Mesenchymal stem cell (in vitro differentiated cells and primary cell): Measurements from ENCODE around the gene DPYD.

Experiments
- DNase-seq: peaks from one replicate; pipeline ENCODE4 v3.0.0-alpha.2; 2013
- H2AFZ ChIP-seq: one replicate; pipeline ENCODE4 v1.6.1; 2013; ENCODE audit warnings: low read depth, mild to moderate bottlenecking, control low read depth, inconsistent platforms, low read length, moderate library complexity
- H2AK5ac ChIP-seq: 2 replicates; pipeline ENCODE4 v1.6.1; 2013; ENCODE audit warnings: low read length, moderate library complexity, mild to moderate bottlenecking, inconsistent platforms; ENCODE audit not compliant: severe bottlenecking
- H2BK120ac ChIP-seq: one replicate; pipeline ENCODE4 v1.6.1; 2013; ENCODE audit warnings: low read depth, mild to moderate bottlenecking, inconsistent platforms, low read length, moderate library complexity
- H2BK12ac ChIP-seq, 2 experiments: one replicate each; pipeline ENCODE4 v1.6.1; 2013; ENCODE audit warnings: inconsistent platforms in 2 of 2, low read length in 2 of 2, mild to moderate bottlenecking in 2 of 2, moderate library complexity in 2 of 2, control low read depth in 1 of 2
- H2BK15ac ChIP-seq: one replicate; pipeline ENCODE4 v1.6.1; 2013; ENCODE audit warnings: mild to moderate bottlenecking, low read depth, inconsistent platforms; ENCODE audit not compliant: poor library complexity, severe bottlenecking
- H2BK5ac ChIP-seq: 2 replicates; pipeline ENCODE4 v1.6.1; 2013; ENCODE audit warnings: low read depth, mild to moderate bottlenecking, low read length, control low read depth, inconsistent platforms; ENCODE audit not compliant: poor library complexity, severe bottlenecking
- H3K14ac ChIP-seq, 2 experiments: one replicate each; pipeline ENCODE4 v1.6.1; 2013; ENCODE audit warnings: inconsistent platforms in 2 of 2, low read length in 2 of 2, control low read depth in 1 of 2, mild to moderate bottlenecking in 1 of 2, moderate library complexity in 1 of 2
- H3K18ac ChIP-seq, 2 experiments: one replicate each; pipeline ENCODE4 v1.6.1; 2013; ENCODE audit warnings: inconsistent platforms in 2 of 2, low read length in 2 of 2, control low read depth in 1 of 2, low read depth in 1 of 2, mild to moderate bottlenecking in 1 of 2
- H3K23ac ChIP-seq, 2 experiments: one replicate each; pipeline ENCODE4 v1.6.1; 2013; ENCODE audit warnings: inconsistent platforms in 2 of 2, low read length in 2 of 2, mild to moderate bottlenecking in 2 of 2, moderate library complexity in 2 of 2, control low read depth in 1 of 2
- H3K27ac ChIP-seq: 2 replicates; pipeline ENCODE4 v1.5.1; 2013; ENCODE audit warnings: mild to moderate bottlenecking, moderate library complexity, low read length, control low read depth, inconsistent platforms; ENCODE audit not compliant: poor library complexity, severe bottlenecking
- H3K27me3 ChIP-seq, 2 experiments: 2 replicates each; pipeline versions ENCODE4 v1.6.1 to v1.7.0; 2013; ENCODE audit warnings: low read length in 2 of 2, mild to moderate bottlenecking in 2 of 2, moderate library complexity in 2 of 2, control low read depth in 1 of 2, inconsistent platforms in 1 of 2; ENCODE audit not compliant: control insufficient read depth in 1 of 2, insufficient read depth in 1 of 2
- H3K36me3 ChIP-seq, 2 experiments: 2 replicates each; pipeline versions ENCODE4 v1.6.1 to v1.7.0; 2013; ENCODE audit warnings: low read length in 2 of 2, control low read depth in 1 of 2, inconsistent platforms in 1 of 2, low read depth in 1 of 2, mild to moderate bottlenecking in 1 of 2; ENCODE audit not compliant: insufficient read depth in 2 of 2, control insufficient read depth in 1 of 2
- H3K4ac ChIP-seq, 2 experiments: one replicate each; pipeline ENCODE4 v1.6.1; 2013; ENCODE audit warnings: inconsistent platforms in 2 of 2, low read length in 2 of 2, mild to moderate bottlenecking in 2 of 2, moderate library complexity in 2 of 2, control low read depth in 1 of 2, low read depth in 1 of 2
- H3K4me1 ChIP-seq: 2 replicates; pipeline ENCODE4 v1.6.1; 2013; ENCODE audit warnings: low read depth, low read length, control low read depth; ENCODE audit not compliant: control insufficient read depth, insufficient read depth
- H3K4me2 ChIP-seq: 2 replicates; pipeline ENCODE4 v1.6.1; 2013; ENCODE audit warnings: low read length, mild to moderate bottlenecking, inconsistent platforms; ENCODE audit not compliant: poor library complexity, severe bottlenecking
- H3K4me3 ChIP-seq, 2 experiments: 2 replicates each; pipeline versions ENCODE4 v1.5.1 to v1.7.0; 2013; ENCODE audit warnings: low read length in 2 of 2, mild to moderate bottlenecking in 2 of 2, control low read depth in 1 of 2, low read depth in 1 of 2; ENCODE audit not compliant: insufficient read depth in 1 of 2
- H3K79me1 ChIP-seq: replicated peaks from 2 replicates; pipeline ENCODE4 v1.6.1; 2013; ENCODE audit warnings: mild to moderate bottlenecking, control low read depth, low read length, inconsistent platforms; ENCODE audit not compliant: poor library complexity, severe bottlenecking
- H3K9ac ChIP-seq: 2 replicates; pipeline ENCODE4 v1.7.0; 2013; ENCODE audit warnings: mild to moderate bottlenecking, low read length, moderate library complexity
- H3K9me3 ChIP-seq: 2 replicates; pipeline ENCODE4 v1.7.0; 2013; ENCODE audit warnings: mild to moderate bottlenecking, low read length; ENCODE audit not compliant: control insufficient read depth
- H4K8ac ChIP-seq: one replicate; pipeline ENCODE4 v1.6.1; 2013; ENCODE audit warnings: inconsistent platforms, mild to moderate bottlenecking, low read length, moderate library complexity
- H4K91ac ChIP-seq: one replicate; pipeline ENCODE4 v1.6.1; 2013; ENCODE audit warnings: mild to moderate bottlenecking, low read length, inconsistent platforms
- WGBS: methylation state at CpG from one replicate; pipeline ENCODE4 v1.1.7; 2013; ENCODE audit warnings: mixed read lengths; 5-methylcytosine and 5-hydroxymethylcytosine counted together

The DPYD gene

GRCh38 chr1:97824200-97824599, 96.6 kb downstream of the DPYD start:
- Histone ChIP-seq H3K18ac (no peak overlapping the region), H2AFZ (no peak overlapping the region), H3K9me3 (no peaks in the 10 kb centered on the region), H4K91ac (no peak overlapping the region), H3K36me3 (no peaks in the 10 kb centered on the region), H2BK12ac (no peak overlapping the region), H3K27me3 (no peaks in the 10 kb centered on the region), H3K4me2 (no peak overlapping the region), H2BK120ac (no peak overlapping the region), H2BK15ac (no peak overlapping the region), H3K79me1 (no peaks in the 10 kb centered on the region), H3K9ac (no peak overlapping the region), H3K4me1 (no peaks in the 10 kb centered on the region), H2BK5ac (no peak overlapping the region), H3K4ac (no peak overlapping the region), H2AK5ac (no peak overlapping the region), H3K23ac (no peak overlapping the region), H3K4me3 (no peak overlapping the region), H3K27ac (no peak overlapping the region), H3K14ac (no peak overlapping the region), H4K8ac (no peak overlapping the region)
- WGBS, result 46% methylated on average over 2 of the region's 2 CpGs
- DNase-seq, result no peak

GRCh38 chr1:97820470-97821188, 100.2 kb downstream of the DPYD start:
- Histone ChIP-seq H2AK5ac (no peak overlapping the region), H3K23ac (no peak overlapping the region), H3K9me3 (no peaks in the 10 kb centered on the region), H3K4ac (no peak overlapping the region), H2BK5ac (no peak overlapping the region), H3K14ac (no peak overlapping the region), H3K9ac (no peak overlapping the region), H2BK15ac (no peak overlapping the region), H3K36me3 (no peaks in the 10 kb centered on the region), H4K8ac (no peak overlapping the region), H3K4me3 (no peak overlapping the region), H2BK12ac (no peak overlapping the region), H3K18ac (no peak overlapping the region), H2BK120ac (no peak overlapping the region), H4K91ac (no peak overlapping the region), H2AFZ (no peak overlapping the region), H3K4me1 (no peaks in the 10 kb centered on the region), H3K4me2 (no peak overlapping the region), H3K79me1 (no peaks in the 10 kb centered on the region), H3K27me3 (no peaks in the 10 kb centered on the region), H3K27ac (no peak overlapping the region)
- peak; percentile 57 for DNase-seq
- WGBS, result 76% methylated on average over 3 of the region's 6 CpGs

- Histone ChIP-seq H4K91ac (no peak overlapping the region), H3K27me3 (no peaks in the 10 kb centered on the region), H3K27ac (no peak overlapping the region), H2BK12ac (no peak overlapping the region), H3K4me2 (no peak overlapping the region), H2AK5ac (no peak overlapping the region), H4K8ac (no peak overlapping the region), H2BK15ac (no peak overlapping the region), H3K36me3 (no peaks in the 10 kb centered on the region), H2BK5ac (no peak overlapping the region), H2AFZ (no peak overlapping the region), H3K18ac (no peak overlapping the region), H3K79me1 (peaks cover 2% of the 10 kb centered on the region), H3K4me1 (no peaks in the 10 kb centered on the region), H3K9me3 (no peaks in the 10 kb centered on the region), H3K4me3 (no peak overlapping the region), H3K14ac (no peak overlapping the region), H2BK120ac (no peak overlapping the region), H3K9ac (no peak overlapping the region), H3K4ac (no peak overlapping the region), H3K23ac (no peak overlapping the region)
- DNase-seq, result no peak
- WGBS, result 100% methylated on average over 1 of the region's 1 CpG
Observed at GRCh38 chr1:97816927-97817326, 103.9 kb downstream of the DPYD start.

- no peak overlapping the region for H2BK5ac ChIP-seq
- H3K4me3 ChIP-seq, result no peak overlapping the region
- H3K9ac ChIP-seq, result no peak overlapping the region
- H3K4me2 ChIP-seq, result no peak overlapping the region
- H2BK120ac ChIP-seq, result no peak overlapping the region
- no peak overlapping the region for H2BK15ac ChIP-seq
- no peak overlapping the region for H4K91ac ChIP-seq
- peaks cover 2% of the 10 kb centered on the region for H3K79me1 ChIP-seq
- H3K36me3 ChIP-seq, result no peaks in the 10 kb centered on the region
- H3K14ac ChIP-seq, result no peak overlapping the region
- no peak overlapping the region for H2AK5ac ChIP-seq
- no peak overlapping the region for H4K8ac ChIP-seq
- no peak overlapping the region for H3K23ac ChIP-seq
- H3K27me3 ChIP-seq, result no peaks in the 10 kb centered on the region
- H3K27ac ChIP-seq, result no peak overlapping the region
- no peak for DNase-seq
- H2AFZ ChIP-seq, result no peak overlapping the region
- H3K18ac ChIP-seq, result no peak overlapping the region
- WGBS, result 93% methylated on average over 3 of the region's 3 CpGs
- no peak overlapping the region for H2BK12ac ChIP-seq
- no peaks in the 10 kb centered on the region for H3K9me3 ChIP-seq
- no peak overlapping the region for H3K4ac ChIP-seq
- no peaks in the 10 kb centered on the region for H3K4me1 ChIP-seq
Observed at GRCh38 chr1:97814804-97815203, 106.0 kb downstream of the DPYD start.
